ENCODE measurements around the gene BTBD16. TPM values are rescaled to one million over a fixed set of nuclear protein-coding genes. Genes with fewer than 3 reads are reported as not detected.

BTBD16 gene
- total and polyA plus RNA-seq, 4 donors: 0.42 to 2.8 (median 1.8) TPM

DNA sequence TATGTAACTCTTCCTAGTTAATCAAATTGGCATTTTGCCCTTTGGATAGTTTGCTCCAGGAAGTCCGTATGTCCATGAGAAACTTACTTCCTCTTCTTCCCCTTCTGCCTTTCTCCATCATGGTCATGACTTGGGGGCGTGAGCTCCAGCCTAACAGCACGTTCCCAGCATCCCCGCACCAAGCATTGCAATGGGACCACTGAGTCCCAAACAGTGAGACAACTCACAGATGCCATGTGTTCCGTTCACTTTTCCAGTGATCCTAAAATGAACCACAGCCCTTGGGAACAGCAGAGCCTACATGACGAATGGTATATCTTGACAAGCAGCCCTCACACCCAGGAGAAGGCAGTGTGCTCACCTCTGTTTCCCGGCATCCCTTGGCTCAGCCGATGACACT lies 10.7 kb downstream of the BTBD16 start (continued):
- TF ChIP-seq, protein P1, sequence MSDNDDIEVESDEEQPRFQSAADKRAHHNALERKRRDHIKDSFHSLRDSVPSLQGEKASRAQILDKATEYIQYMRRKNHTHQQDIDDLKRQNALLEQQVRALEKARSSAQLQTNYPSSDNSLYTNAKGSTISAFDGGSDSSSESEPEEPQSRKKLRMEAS (IDR thresholded peaks at IDR 0.05): no peak
- no peak for TF ChIP-seq RXRA (IDR thresholded peaks at IDR 0.05)

DNA sequence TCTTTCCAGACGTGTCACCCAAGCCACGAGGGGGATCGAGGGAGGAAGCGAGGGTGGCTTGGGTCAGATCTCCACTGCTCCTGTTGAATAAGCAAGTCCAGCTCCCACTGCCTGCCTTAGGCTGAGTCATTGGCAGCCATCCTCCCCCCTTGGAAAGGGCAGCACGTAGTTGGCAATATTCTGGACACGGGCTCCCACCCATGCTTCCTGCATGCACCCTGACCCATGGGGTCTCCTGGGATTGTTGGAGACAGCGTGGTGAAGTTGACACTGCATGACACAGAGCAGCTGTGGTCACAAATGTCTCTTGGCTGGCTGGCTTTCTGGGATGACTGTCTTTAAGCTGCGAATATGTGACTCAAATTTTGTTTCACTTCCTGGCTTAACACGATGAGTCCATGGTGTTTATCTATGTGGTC lies 11.2 kb downstream of the BTBD16 start:
- no peaks in the 10 kb centered on the region for H3K27me3 ChIP-seq (ENCODE audit: control insufficient read depth in 4 of 4, insufficient read depth in 4 of 4, low read length in 3 of 4)
- no peaks in the 10 kb centered on the region for H3K9me3 ChIP-seq (ENCODE audit: control insufficient read depth in 4 of 4, low read length in 3 of 4)
- no peak for DNase-seq (ENCODE audit: low spot score)
- no peak overlapping the region for H3K9ac ChIP-seq (ENCODE audit: low read depth in 1 of 2, low read length in 2 of 2)
- H3K4me1 ChIP-seq (ENCODE audit: control insufficient read depth in 4 of 4, insufficient read depth in 4 of 4, low read length in 3 of 4): no peaks in the 10 kb centered on the region
- no peak overlapping the region for H3K4me3 ChIP-seq (ENCODE audit: low read depth in 1 of 3, low read length in 3 of 3)
- 71% methylated on average over 9 of the region's 9 CpGs for WGBS
- peak; percentile 60 for TF ChIP-seq NR2F2 (IDR thresholded peaks at IDR 0.05)
- no peak for TF ChIP-seq GABPA (IDR thresholded peaks at IDR 0.05 in 1 of 2, conservative IDR thresholded peaks at IDR 0.05 in 1 of 2)
- H3K36me3 ChIP-seq (ENCODE audit: control insufficient read depth in 4 of 4, insufficient read depth in 3 of 4, low read depth in 1 of 4, low read length in 3 of 4): no peaks in the 10 kb centered on the region
- no peak overlapping the region for H3K27ac ChIP-seq (ENCODE audit: low read depth in 1 of 2, low read length in 2 of 2)

DNA sequence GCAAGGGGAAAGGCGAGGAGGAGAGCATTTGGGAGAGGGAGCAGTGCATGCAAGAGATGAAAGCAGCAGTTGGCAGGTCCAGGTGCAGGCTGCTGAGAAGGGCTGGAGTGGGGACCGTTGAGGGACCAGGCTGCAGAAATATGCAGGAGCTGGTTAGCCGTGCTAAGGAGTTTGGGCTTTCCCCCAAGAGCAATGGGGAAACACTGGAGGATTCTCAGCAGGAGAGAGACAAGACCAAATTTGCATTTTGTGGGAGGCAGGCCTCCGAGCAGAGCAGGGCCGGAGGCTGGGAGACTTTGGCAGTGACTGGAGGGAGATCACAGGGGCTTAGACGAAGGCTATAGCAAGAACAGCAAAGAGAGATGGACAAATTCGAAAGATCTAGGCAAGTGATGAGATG lies 11.8 kb downstream of the BTBD16 start:
- H3K9ac ChIP-seq (ENCODE audit: low read depth in 1 of 2, low read length in 2 of 2): no peak overlapping the region
- no peak for DNase-seq (ENCODE audit: low spot score)
- no peaks in the 10 kb centered on the region for H3K4me1 ChIP-seq (ENCODE audit: control insufficient read depth in 4 of 4, insufficient read depth in 4 of 4, low read length in 3 of 4)
- H3K36me3 ChIP-seq (ENCODE audit: control insufficient read depth in 4 of 4, insufficient read depth in 3 of 4, low read depth in 1 of 4, low read length in 3 of 4): no peaks in the 10 kb centered on the region
- no peaks in the 10 kb centered on the region for H3K9me3 ChIP-seq (ENCODE audit: control insufficient read depth in 4 of 4, low read length in 3 of 4)
- no peaks in the 10 kb centered on the region for H3K27me3 ChIP-seq (ENCODE audit: control insufficient read depth in 4 of 4, insufficient read depth in 4 of 4, low read length in 3 of 4)
- H3K27ac ChIP-seq (ENCODE audit: low read depth in 1 of 2, low read length in 2 of 2): no peak overlapping the region
- TF ChIP-seq REST (IDR thresholded peaks at IDR 0.05) (no peak), ZBTB33 (IDR thresholded peaks at IDR 0.05) (no peak), RXRA (IDR thresholded peaks at IDR 0.05) (no peak), EGR1 (IDR thresholded peaks at IDR 0.05; ENCODE audit: low read depth in 2 of 2) (no peak), YY1 (IDR thresholded peaks at IDR 0.05) (no peak), SP1 (IDR thresholded peaks at IDR 0.05) (no peak), JUND (IDR thresholded peaks at IDR 0.05) (no peak), HNF4A (conservative IDR thresholded peaks at IDR 0.05) (no peak), HNF4G (IDR thresholded peaks at IDR 0.05) (no peak), TAF1 (conservative IDR thresholded peaks at IDR 0.05) (no peak)
- TF ChIP-seq, protein P1 (IDR thresholded peaks at IDR 0.05): no peak
- 77% methylated on average over 7 of the region's 7 CpGs for WGBS
- H3K4me3 ChIP-seq (ENCODE audit: low read depth in 1 of 3, low read length in 3 of 3): no peak overlapping the region
